ENCODE measurements around the gene RNF31.

GRCh38 chr14:24145219-24145618 is 2.1 kb upstream of the RNF31 start:
- TF ChIP-seq CTCF (IDR thresholded peaks at IDR 0.05): no peak
- no peak for TF ChIP-seq POLR2AphosphoS5 (IDR thresholded peaks at IDR 0.05)

Measured in esophagus muscularis mucosa (tissue), 3 donors.